Fibroblast of lung (primary cell): ENCODE data around the gene KRT76.

Source experiments
- EZH2 ChIP-seq: IDR thresholded peaks from 2 replicates; pipeline ENCODE4 v1.5.1; 2012; ENCODE audit warnings: low read length, control low read depth, mild to moderate bottlenecking; ENCODE audit errors: missing control alignments
- TF ChIP-seq, protein P1 (sequence below), 2 donors: IDR thresholded peaks in 1 of 2; conservative IDR thresholded peaks in 1 of 2; 1 replicate in 1 of 2; 2 replicates in 1 of 2; pipeline ENCODE4 v1.5.1; 2011 to 2012; ENCODE audit warnings: low read length in 2 of 2, control low read depth in 1 of 2, inconsistent platforms in 1 of 2, low read depth in 1 of 2, mild to moderate bottlenecking in 1 of 2

DNA sequence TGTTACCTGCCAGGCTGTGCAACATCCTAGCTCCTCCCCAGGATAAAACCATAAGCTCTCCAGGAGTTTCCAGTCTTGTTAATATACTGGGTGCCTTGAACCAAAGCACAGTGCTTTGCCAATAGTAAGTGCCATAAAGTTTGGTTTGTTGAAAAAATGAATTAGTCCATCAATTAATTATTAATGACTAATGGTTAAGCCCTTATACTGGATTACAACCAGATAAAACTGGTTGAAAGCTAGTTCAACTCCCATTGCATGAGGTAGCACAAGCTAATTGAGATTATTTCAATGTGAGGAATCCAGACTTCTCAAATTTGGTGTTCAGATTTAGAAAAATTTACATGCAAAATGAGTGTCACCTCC is 20.4 kb upstream of the KRT76 start:
- TF ChIP-seq, protein P1, sequence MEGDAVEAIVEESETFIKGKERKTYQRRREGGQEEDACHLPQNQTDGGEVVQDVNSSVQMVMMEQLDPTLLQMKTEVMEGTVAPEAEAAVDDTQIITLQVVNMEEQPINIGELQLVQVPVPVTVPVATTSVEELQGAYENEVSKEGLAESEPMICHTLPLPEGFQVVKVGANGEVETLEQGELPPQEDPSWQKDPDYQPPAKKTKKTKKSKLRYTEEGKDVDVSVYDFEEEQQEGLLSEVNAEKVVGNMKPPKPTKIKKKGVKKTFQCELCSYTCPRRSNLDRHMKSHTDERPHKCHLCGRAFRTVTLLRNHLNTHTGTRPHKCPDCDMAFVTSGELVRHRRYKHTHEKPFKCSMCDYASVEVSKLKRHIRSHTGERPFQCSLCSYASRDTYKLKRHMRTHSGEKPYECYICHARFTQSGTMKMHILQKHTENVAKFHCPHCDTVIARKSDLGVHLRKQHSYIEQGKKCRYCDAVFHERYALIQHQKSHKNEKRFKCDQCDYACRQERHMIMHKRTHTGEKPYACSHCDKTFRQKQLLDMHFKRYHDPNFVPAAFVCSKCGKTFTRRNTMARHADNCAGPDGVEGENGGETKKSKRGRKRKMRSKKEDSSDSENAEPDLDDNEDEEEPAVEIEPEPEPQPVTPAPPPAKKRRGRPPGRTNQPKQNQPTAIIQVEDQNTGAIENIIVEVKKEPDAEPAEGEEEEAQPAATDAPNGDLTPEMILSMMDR (conservative IDR thresholded peaks at IDR 0.05 in 1 of 2, IDR thresholded peaks at IDR 0.05 in 1 of 2; ENCODE audit: low read depth in 1 of 2, low read length in 2 of 2) = no peak
- no peak for TF ChIP-seq EZH2
